Psoas muscle (tissue), 8 donors: ENCODE data around the gene G0S2. TPM values are rescaled to one million over a fixed set of nuclear protein-coding genes. Genes with fewer than 3 reads are reported as not detected.

ENCODE experiments used
- ATAC-seq, 4 donors: fragments of 200-7000 bp; cut with Tn5 transposase; one replicate each; pipeline ENCODE4 v1.9.1; 2020; ENCODE audit warnings: moderate library complexity in 3 of 4, mild to moderate bottlenecking in 2 of 4
- DNase-seq, 2 donors: peaks; one replicate each; pipeline ENCODE4 v3.0.0-alpha.2; 2020
- H3K27ac ChIP-seq: fragments of 200-600 bp; one replicate; pipeline ENCODE4 v1.8.0; 2022
- H3K27me3 ChIP-seq, 3 donors: fragments of 200-600 bp in 1 of 3; one replicate each; pipeline versions ENCODE4 v1.6.1 to v1.8.0; 2013 to 2022; ENCODE audit warnings: low read length in 2 of 3, mild to moderate bottlenecking in 2 of 3, moderate library complexity in 1 of 3; ENCODE audit not compliant: insufficient read depth in 3 of 3
- H3K36me3 ChIP-seq, 2 donors: fragments of 200-600 bp in 1 of 2; one replicate each; pipeline versions ENCODE4 v1.6.1 to v1.8.0; 2013 to 2022; ENCODE audit warnings: low read depth in 1 of 2, mild to moderate bottlenecking in 1 of 2, moderate library complexity in 1 of 2; ENCODE audit not compliant: insufficient read depth in 1 of 2
- H3K4me1 ChIP-seq: fragments of 200-600 bp; one replicate; pipeline ENCODE4 v1.8.0; 2022
- H3K4me3 ChIP-seq: fragments of 200-600 bp; one replicate; pipeline ENCODE4 v1.8.0; 2022; ENCODE audit warnings: mild to moderate bottlenecking
- H3K9me3 ChIP-seq: fragments of 200-600 bp; one replicate; pipeline ENCODE4 v1.8.0; 2022
- CTCF ChIP-seq: fragments of 200-600 bp; IDR thresholded peaks from one replicate; pipeline ENCODE4 v1.8.0; 2022; ENCODE audit warnings: antibody characterized with exemption
- WGBS, 3 donors: extraction: QIAGEN DNeasy Blood & Tissue Kit; methylation state at CpG; one replicate each; pipeline versions ENCODE4 v1.1.6 to v1.1.7; 2013; 5-methylcytosine and 5-hydroxymethylcytosine counted together
- intact Hi-C, 2 donors: fragments of 100-400 bp; cut with DNase I; formaldehyde crosslinking; loops; one replicate each; pipeline versions ENCODE4 v1.11.0 to v1.14.2; 2022
- polyA plus RNA-seq, 3 donors: library from polyadenylated mRNA; stranded (reverse); fragments of 200-250 nt; gene quantifications; one replicate each; pipeline ENCODE4 v1.2.3, GENCODE V29; 2013
- total RNA-seq, 4 donors: library from RNA; stranded (reverse); fragmentation: NEBNext Ultra II Directional in 2 of 4; extraction: Animal tissue kit (Norgen Biotek cat#: 25700) in 2 of 4; gene quantifications; one replicate each; pipeline versions ENCODE4 v1.2.1 to v1.2.4, GENCODE V29; 2021 to 2023
- donor health status: healthy with polysubstance abuse.
- donor health status: DM: no; HTN: no; CAD: no; lungs with moderate emphysema.
- donor health status: Bipolar disorder and iron deficiency.
- donor health status: healthy.
- donor health status: DM: yes; HTN: yes; CAD: no.
- donor health status: DM: no; HTN: no; CAD: no.
- donor health status: DM: no; HTN: no; CAD: no.
- donor health status: DM: yes; HTN: yes; CAD: no.

G0S2 gene
- total and polyA plus RNA-seq, 7 donors: 49.9 to 561 (median 89.0) TPM

DNA sequence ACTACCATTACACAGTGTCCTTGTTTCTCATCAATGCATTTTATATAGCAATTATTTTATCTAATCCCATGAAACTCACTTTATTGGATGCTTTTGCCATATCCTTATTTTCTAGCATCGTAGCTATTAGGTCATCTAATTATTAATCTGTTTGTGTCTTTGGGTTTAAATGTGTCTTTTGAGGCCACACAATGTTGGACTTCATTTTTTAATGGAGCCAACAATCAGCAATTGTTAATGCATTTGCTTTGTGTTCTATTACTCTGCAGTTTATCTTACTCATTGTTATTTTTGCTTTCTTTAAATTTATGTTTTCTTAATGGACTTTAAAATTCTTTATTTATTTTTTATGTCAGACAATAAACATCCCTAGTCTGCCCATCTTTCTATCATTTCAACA is 27.6 kb downstream of the G0S2 start:
- ATAC-seq: no peak
- intact Hi-C loops: no loop called here

GRCh38 chr1:209703834-209704504 is 28.8 kb downstream of the G0S2 start:
- Histone ChIP-seq H3K27me3 (no peaks in the 10 kb centered on the region), H3K27ac (peak overlapping the region; percentile 21), H3K36me3 (no peaks in the 10 kb centered on the region), H3K4me1 (no peaks in the 10 kb centered on the region), H3K9me3 (no peaks in the 10 kb centered on the region), H3K4me3 (no peak overlapping the region)
- TF ChIP-seq CTCF: no peak
- 68 to 74% (median 74%) methylated on average over 6 of the region's 6 CpGs for WGBS, 3 donors
- intact Hi-C loops: no loop called here
- ATAC-seq (peak in 1 of 4 donors; percentile 31), DNase-seq (no peak)

More for the DNA sequence above, 27.6 kb downstream of the G0S2 start:
- 72 to 78% (median 76%) methylated on average over 1 of the region's 1 CpG for WGBS, 3 donors
- Histone ChIP-seq H3K9me3 (no peaks in the 10 kb centered on the region), H3K36me3 (no peaks in the 10 kb centered on the region), H3K27me3 (no peaks in the 10 kb centered on the region), H3K4me1 (no peaks in the 10 kb centered on the region), H3K27ac (no peak overlapping the region), H3K4me3 (no peak overlapping the region)
- TF ChIP-seq CTCF: no peak
- DNase-seq: no peak

DNA sequence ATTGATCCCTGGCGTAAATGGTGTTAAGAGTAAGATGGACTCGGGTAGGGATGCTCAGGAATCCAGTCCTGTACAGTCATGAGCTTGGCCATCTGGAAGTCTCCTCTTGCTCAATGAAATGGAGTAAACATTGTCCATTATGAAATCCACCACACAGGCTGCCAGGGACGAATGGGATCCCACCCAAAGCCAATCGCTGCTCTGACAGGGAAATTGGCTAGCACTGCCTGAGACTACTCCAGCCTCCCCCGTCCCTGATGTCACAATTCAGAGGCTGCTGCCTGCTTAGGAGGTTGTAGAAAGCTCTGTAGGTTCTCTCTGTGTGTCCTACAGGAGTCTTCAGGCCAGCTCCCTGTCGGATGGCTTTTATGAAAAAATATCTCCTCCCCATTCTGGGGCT is 29.4 kb downstream of the G0S2 start, which contains the start of gene HSD11B1:
TSS of gene HSD11B1 (plus strand) at position 263 of the 400 bp plus-strand sequence. CDS start at position 360, 97 bp downstream.
- 40 to 53% (median 44%) methylated on average over 6 of the region's 6 CpGs for WGBS, 3 donors
- H3K36me3 ChIP-seq: no peaks in the 10 kb centered on the region
- peak; percentile 77 to 95 (median 94) for ATAC-seq
- no peak for TF ChIP-seq CTCF
- intact Hi-C loops: no loop called here
- no peaks in the 10 kb centered on the region for H3K27me3 ChIP-seq
- peak within 1 kb of the TSS; percentile 21 for H3K27ac ChIP-seq
- no peaks in the 10 kb centered on the region for H3K4me1 ChIP-seq
- peak; percentile 81 to 88 for DNase-seq
- H3K4me3 ChIP-seq: no peak within 1 kb of the TSS
- no peaks in the 10 kb centered on the region for H3K9me3 ChIP-seq

DNA sequence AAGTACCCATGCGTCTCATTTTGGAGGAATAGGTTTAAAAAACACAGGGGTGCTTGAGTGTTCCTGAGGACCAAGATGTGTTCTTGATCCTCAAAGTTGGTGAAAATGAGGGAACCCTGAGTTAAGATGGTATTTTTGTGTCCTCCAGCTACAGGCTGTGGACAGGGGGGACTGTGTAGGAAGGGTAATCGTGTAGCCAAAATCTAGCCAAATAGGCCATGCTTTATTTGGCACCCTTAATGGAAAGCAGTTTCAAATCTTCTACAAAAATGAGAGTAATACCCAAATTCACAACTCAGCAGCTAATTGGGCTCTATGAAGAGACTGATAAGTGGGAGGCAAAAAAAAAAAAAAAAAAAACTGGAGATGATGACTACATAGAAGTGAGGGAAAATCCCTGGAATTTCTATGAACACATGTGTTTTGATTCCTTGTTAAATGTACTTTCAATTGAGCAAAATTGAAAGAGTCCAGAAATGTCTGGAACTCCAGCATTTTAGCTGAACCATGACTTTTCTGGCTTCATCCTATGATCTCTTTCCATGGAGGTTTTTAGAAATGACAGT is 29.9 kb downstream of the G0S2 start:
- Histone ChIP-seq H3K27me3 (no peaks in the 10 kb centered on the region), H3K9me3 (no peaks in the 10 kb centered on the region), H3K36me3 (no peaks in the 10 kb centered on the region), H3K27ac (peak overlapping the region; percentile 21), H3K4me3 (no peak overlapping the region), H3K4me1 (no peaks in the 10 kb centered on the region)
- no peak for DNase-seq
- peak in 1 of 4 donors; percentile 35 for ATAC-seq
- 60 to 85% (median 77%) methylated on average over 2 of the region's 2 CpGs for WGBS, 3 donors
- no peak for TF ChIP-seq CTCF
- intact Hi-C loops: no loop called here
